A673 (cell line): ENCODE results near the gene FAM174B. TPM values are rescaled to one million over a fixed set of nuclear protein-coding genes. Genes with fewer than 3 reads are reported as not detected.

Source experiments
- BruUV-seq: library from RNA; stranded (reverse); fragments of 400-500 nt; replicated peaks from 2 replicates; lab custom pipeline; 2021; lab: Mats Ljungman, UMichigan
- CTCF ChIA-PET: fragments of 300-600 bp; sonication (Branson Sonifier 250); formaldehyde crosslinking; loops from one replicate; lab custom pipeline; 2022; ENCODE audit warnings: antibody characterized with exemption; lab: Charles Lee
- POLR2A ChIA-PET: fragments of 300-600 bp; sonication (Branson Sonifier 250); formaldehyde crosslinking; loops from one replicate; lab custom pipeline; 2022; ENCODE audit warnings: antibody characterized with exemption; ENCODE audit not compliant: low non-redundant PET; lab: Charles Lee
- DNase-seq: peaks from one replicate; pipeline ENCODE4 v3.0.0-alpha.2; 2015; ENCODE audit warnings: low spot score
- H3K27ac ChIP-seq: fragments of 200-600 bp; sonication (generic); 2 replicates; pipeline ENCODE4 v1.5.1; 2016; ENCODE audit warnings: mixed run types, low read depth, mild to moderate bottlenecking, mixed read lengths, antibody characterized with exemption, low read length; ENCODE audit not compliant: poor library complexity, severe bottlenecking
- H3K27me3 ChIP-seq: fragments of 200-600 bp; sonication (generic); replicated peaks from 2 replicates; pipeline ENCODE4 v1.6.1; 2017; ENCODE audit warnings: mixed run types, low read depth, mild to moderate bottlenecking, mixed read lengths, antibody characterized with exemption, low read length; ENCODE audit not compliant: insufficient read depth, poor library complexity
- H3K36me3 ChIP-seq: fragments of 200-600 bp; sonication (generic); 2 replicates; pipeline ENCODE4 v1.6.1; 2016; ENCODE audit warnings: mixed run types, mild to moderate bottlenecking, mixed read lengths, antibody characterized with exemption, low read length; ENCODE audit not compliant: insufficient read depth, poor library complexity, severe bottlenecking
- H3K4me1 ChIP-seq: fragments of 200-600 bp; sonication (generic); 2 replicates; pipeline ENCODE4 v1.6.1; 2017; ENCODE audit warnings: mixed run types, mild to moderate bottlenecking, mixed read lengths, antibody characterized with exemption, low read length; ENCODE audit not compliant: insufficient read depth, poor library complexity, severe bottlenecking
- H3K4me3 ChIP-seq: fragments of 200-600 bp; sonication (generic); 2 replicates; pipeline ENCODE4 v1.5.1; 2016; ENCODE audit warnings: low read depth, mixed run types, mild to moderate bottlenecking, mixed read lengths, low read length; ENCODE audit not compliant: poor library complexity, severe bottlenecking
- H3K9me3 ChIP-seq: fragments of 200-600 bp; sonication (generic); 2 replicates; pipeline ENCODE4 v1.6.1; 2016; ENCODE audit warnings: mixed run types, low read depth, mild to moderate bottlenecking, mixed read lengths, antibody characterized with exemption, low read length; ENCODE audit not compliant: poor library complexity, severe bottlenecking
- EZH2 ChIP-seq: fragments of 200-600 bp; sonication (generic); IDR thresholded peaks from 2 replicates; pipeline ENCODE4 v1.6.1; 2017; ENCODE audit warnings: borderline replicate concordance, low read depth, mild to moderate bottlenecking, mixed read lengths, antibody characterized with exemption, low read length; ENCODE audit not compliant: poor library complexity, severe bottlenecking
- intact Hi-C: fragments of 100-400 bp; cut with micrococcal nuclease; formaldehyde crosslinking; loops from one replicate; pipeline ENCODE4 v1.10.0; 2022; ENCODE audit not compliant: unreplicated experiment
- total RNA-seq: library from RNA; stranded (reverse); gene quantifications from 2 replicates; pipeline ENCODE4 v1.2.3, GENCODE V29; 2021
- TF ChIP-seq, protein P1 (sequence below): fragments of 300-800, 200-600 bp; sonication (generic); conservative IDR thresholded peaks from 2 replicates; pipeline ENCODE4 v1.5.1; 2017; ENCODE audit warnings: low read depth, mild to moderate bottlenecking, antibody characterized with exemption, low read length, moderate library complexity, mixed read lengths

Gene FAM174B
- total RNA-seq, 1 experiment from 2014 or later: 3.7 TPM

DNA sequence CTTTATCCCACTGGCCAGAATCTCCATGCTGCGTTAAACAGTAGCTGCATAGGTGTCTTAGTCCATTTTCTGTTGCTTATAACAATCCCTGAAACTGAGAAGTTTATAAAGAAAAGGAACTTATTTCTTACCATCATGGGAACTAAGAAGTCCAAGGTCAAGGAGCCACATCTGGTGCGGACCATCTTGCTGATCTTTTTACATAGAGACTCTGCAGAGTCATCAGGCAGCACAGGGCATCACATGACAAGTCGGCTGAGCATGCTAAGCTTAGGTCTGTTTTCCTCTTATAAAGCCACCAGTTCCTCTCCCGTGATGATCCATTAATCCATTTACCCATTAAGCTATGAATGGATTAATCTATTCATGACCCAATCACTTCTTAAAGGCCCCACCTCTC is 22.4 kb upstream of the FAM174B start:
- no peak overlapping the region for H3K4me3 ChIP-seq
- intact Hi-C loops: no loop called here
- ChIA-PET CTCF (no interaction called here), POLR2A (no interaction called here)
- H3K27me3 ChIP-seq: no peaks in the 10 kb centered on the region
- BruUV-seq: no TSS peak
- DNase-seq: no peak
- no peaks in the 10 kb centered on the region for H3K9me3 ChIP-seq
- TF ChIP-seq, protein P1, sequence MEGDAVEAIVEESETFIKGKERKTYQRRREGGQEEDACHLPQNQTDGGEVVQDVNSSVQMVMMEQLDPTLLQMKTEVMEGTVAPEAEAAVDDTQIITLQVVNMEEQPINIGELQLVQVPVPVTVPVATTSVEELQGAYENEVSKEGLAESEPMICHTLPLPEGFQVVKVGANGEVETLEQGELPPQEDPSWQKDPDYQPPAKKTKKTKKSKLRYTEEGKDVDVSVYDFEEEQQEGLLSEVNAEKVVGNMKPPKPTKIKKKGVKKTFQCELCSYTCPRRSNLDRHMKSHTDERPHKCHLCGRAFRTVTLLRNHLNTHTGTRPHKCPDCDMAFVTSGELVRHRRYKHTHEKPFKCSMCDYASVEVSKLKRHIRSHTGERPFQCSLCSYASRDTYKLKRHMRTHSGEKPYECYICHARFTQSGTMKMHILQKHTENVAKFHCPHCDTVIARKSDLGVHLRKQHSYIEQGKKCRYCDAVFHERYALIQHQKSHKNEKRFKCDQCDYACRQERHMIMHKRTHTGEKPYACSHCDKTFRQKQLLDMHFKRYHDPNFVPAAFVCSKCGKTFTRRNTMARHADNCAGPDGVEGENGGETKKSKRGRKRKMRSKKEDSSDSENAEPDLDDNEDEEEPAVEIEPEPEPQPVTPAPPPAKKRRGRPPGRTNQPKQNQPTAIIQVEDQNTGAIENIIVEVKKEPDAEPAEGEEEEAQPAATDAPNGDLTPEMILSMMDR: no peak
- no peak for TF ChIP-seq EZH2
- no peaks in the 10 kb centered on the region for H3K36me3 ChIP-seq
- peaks cover 7% of the 10 kb centered on the region for H3K4me1 ChIP-seq
- H3K27ac ChIP-seq: no peak overlapping the region

GRCh38 chr15:92676561-92676960 is 21.0 kb upstream of the FAM174B start:
- no peak for DNase-seq
- H3K27ac ChIP-seq: no peak overlapping the region
- intact Hi-C loops: no loop called here
- ChIA-PET POLR2A (no interaction called here), CTCF (no interaction called here)
- no TSS peak for BruUV-seq
- no peaks in the 10 kb centered on the region for H3K27me3 ChIP-seq
- TF ChIP-seq, protein P1: no peak
- no peak for TF ChIP-seq EZH2
- no peak overlapping the region for H3K4me3 ChIP-seq
- H3K9me3 ChIP-seq: no peaks in the 10 kb centered on the region
- no peaks in the 10 kb centered on the region for H3K36me3 ChIP-seq
- H3K4me1 ChIP-seq: peaks cover 7% of the 10 kb centered on the region

- TF ChIP-seq, protein P1: no peak
- no peak for TF ChIP-seq EZH2
- H3K27ac ChIP-seq: no peak overlapping the region
- no peaks in the 10 kb centered on the region for H3K4me1 ChIP-seq
- CTCF ChIA-PET: no interaction called here
- H3K27me3 ChIP-seq: no peaks in the 10 kb centered on the region
- BruUV-seq: no TSS peak
- POLR2A ChIA-PET: no interaction called here
- no peaks in the 10 kb centered on the region for H3K36me3 ChIP-seq
- H3K4me3 ChIP-seq: no peak overlapping the region
- DNase-seq: no peak
- no peaks in the 10 kb centered on the region for H3K9me3 ChIP-seq
- intact Hi-C loops: no loop called here
These were observed 19.9 kb upstream of the FAM174B start for GRCh38 chr15:92675485-92675884.
